Stimulated activated CD8-positive, alpha-beta memory T cell treated with anti-CD3 and anti-CD28 coated beads, Interleukin-15, amount 100 ng/mL, for 24 hours (primary cell): ENCODE measurements around the gene MACF1.
"Not testable (repeated sequence)": the region's sequence is repeated elsewhere in the genome, so short reads cannot be mapped to it uniquely, and the experiment has no call there.

Experiments
- DNase-seq: peaks from one replicate; pipeline ENCODE4 v3.0.0-alpha.2; 2020; ENCODE audit warnings: low read depth

MACF1 gene

DNA sequence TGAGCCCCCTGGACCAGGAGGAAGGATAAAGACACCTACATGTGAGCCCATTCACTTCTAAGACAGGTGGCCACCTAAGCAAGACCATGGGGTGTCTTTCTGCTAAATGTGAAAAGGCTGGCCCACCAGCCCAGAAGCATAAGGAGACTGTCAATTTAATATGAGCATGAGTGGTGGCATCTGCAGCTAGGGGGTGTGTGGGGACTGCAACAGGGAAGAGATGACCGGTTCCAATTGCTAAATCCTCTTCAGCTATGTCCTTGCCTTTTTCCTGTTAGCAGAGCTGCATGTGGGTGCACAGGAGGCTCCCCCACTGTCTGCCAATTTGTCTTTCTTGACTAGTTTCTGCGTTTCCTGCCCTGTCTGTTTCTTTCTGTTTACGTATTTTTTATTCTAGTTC lies 264.7 kb downstream of the MACF1 start:
- DNase-seq: no peak

DNA sequence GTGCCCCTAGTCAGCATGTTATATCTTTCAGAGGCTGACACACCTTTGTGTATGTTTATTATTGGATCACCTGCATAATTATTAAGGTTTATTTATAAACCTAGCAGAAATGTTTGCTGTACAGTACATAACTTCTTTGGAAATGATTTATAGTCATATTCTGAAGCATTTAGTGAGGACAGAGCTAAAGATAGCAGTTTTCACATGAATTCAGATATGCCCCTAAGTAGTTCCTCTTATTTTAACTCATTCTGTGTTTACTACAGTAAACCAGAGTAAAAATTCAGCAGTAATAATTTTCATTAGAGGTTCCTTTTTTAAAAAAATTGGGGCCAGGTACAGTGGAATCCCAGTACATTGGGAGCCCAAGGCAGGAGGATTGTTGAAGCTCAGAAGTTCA lies 265.5 kb downstream of the MACF1 start:
- DNase-seq: no peak

DNA sequence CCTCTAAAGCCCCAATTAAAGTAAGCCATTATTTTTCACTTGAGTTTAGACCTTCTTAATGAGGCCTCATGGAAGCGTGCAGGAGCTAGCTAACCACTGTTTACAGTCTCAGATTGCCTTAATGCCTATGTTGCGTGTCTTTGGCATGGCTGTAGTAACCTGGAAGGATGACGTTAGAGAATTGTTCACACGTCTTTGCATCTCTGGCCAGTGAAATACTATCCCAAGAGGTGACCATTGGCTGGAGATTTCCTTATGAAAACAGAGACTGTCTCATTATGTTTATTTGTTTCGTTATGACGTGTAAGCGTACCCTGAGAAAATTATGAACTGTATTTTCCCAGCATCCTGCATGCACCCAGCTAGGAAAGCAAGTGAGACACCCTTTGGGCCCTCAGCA lies 268.3 kb downstream of the MACF1 start:
- no peak for DNase-seq

DNA sequence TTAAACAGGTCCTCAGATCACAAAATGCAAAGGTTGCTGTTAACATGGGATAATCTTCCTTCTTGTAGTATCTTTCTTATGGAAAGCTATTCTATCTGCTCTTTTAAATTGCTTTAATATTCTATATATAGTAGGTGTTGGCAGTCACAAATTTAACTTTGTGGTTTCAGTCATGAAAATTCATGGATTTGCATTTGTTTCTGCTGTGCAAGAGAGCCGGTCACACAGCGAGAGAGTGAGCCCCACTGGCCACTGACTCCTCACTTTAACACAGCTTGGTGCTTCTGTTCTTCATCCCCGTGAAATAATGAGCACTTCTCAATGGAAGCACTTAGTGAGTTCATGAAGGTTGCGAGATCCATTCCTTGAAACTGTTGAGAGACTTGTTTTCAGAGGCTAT lies 268.8 kb downstream of the MACF1 start:
- DNase-seq: no peak

DNA sequence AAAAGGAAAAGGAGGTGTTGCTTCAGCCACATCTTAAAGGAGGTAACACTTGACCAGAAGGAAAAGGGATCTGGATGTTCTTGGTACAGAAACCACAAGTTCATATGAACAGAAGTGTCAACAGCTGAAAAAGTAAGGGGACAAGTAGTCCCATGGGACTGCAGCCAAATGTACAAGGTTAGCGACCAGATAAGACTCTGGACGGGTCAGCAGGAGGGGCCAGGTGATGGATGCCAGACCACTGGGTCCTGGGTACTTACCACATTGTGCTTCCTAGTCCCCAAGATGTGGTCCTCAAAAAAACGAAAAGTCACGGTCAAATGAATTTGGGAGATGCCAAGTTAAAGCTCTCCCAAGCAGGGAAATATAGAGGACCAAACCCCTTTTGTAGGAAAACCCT lies 270.3 kb downstream of the MACF1 start:
- no peak for DNase-seq

DNA sequence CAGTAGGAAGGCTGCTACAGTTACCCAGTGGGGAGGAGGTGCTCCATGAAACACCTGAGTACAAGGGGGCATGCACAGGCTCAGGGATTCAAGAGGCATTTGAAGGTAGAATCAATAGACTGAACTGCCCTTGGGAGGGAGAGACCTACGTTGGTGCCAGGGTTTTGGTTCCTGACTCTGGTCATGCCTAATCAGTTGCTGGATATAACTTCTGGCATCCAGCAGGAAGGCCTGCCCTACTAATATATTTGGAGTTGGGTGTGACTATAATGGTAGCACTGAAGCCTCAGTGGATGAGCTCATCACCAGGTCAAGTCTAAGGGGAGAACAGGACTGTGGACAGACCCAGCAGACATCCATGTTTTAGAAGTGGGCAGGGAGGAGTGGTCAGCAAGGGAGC lies 271.1 kb downstream of the MACF1 start:
- DNase-seq: not testable (repeated sequence)

DNA sequence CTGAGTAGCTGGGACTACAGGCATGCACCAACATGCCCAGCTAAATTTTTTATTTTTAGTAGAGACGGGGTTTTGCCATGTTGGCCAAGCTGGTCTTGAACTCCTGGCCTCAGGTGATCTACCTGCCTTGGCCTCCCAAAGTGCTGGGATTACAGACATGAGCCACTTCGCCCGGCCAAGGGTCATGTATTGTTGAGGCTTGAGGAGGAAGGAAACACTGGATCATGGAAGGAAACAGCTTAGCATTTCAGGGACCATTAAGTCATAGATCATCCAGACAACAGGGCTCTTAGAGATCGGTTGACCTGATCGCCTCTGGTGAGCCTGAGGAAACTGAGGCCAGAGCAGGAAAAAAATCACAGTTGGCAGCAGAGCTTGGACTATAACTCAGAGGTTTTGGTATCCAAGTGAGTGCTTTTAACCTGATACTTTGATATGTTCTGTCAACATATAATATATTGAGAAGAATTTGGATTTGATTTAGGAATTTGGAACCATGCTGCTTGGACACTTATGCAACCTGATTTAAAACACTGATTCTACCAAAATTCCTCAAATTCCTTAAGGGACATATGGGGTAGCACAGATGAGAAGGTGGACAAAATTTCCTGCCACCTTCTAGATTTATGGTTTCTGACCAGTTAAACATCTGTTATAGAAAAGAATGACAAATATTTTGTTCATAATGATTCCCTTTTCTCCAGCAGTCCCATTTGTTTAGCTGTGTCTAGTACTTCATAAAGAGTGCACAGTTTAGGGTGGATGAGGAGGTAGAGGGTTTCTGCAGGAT lies 273.8 kb downstream of the MACF1 start:
- no peak for DNase-seq

DNA sequence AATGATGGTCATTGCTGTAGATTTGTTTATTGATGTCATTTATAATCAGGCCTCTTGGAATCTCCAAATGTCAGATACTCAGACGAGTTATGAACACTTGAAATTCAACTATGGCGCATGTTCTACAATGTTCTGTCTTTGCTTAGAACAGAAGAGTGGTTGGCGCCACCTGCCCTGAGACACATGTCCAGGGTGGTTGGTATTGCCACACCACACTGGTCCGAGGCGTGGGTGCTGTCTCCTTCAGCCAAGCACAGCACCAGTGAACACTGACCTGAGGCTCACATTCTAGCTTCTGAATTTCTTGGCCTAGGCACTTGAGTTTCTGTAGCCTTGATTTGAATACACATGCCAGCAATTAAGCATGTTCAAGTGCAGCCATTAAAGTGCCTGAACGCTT lies 276.8 kb downstream of the MACF1 start:
- no peak for DNase-seq

DNA sequence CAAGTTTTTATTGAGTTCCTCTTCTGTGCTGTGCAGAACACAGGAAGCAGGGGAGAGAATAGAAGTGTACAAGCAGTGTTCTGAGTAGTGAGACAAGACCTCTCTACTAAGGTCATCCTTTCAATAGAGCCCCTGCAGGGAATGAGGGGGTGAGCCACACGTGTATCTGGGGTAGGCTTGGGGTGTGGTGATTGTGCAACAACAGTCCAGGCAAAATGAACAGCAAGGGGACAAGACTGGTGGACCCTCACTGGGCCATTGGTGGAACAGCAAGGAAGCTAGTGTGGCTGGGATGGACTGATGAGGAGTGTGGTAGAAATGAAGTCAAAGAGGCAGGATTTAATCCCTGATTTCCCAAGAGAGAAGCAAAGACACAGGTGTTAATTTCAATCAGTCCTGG lies 278.8 kb downstream of the MACF1 start:
- DNase-seq: no peak

DNA sequence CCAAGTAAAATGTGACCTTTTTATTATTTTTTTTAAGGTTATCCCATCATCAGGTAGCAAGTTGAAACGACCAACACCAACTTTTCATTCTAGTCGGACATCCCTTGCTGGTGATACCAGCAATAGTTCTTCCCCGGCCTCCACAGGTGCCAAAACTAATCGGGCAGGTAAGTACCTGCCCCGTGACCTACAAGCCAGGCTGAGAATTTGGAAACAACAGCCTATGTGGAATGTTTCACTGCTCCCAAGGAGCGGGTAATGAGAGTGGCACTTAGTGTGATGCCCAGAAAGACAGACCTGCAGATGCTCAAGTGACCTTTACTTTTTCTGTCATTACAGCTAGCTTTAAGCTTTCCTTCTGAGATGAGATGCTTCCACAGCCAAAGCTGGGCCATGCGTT lies 280.1 kb downstream of the MACF1 start:
- DNase-seq: no peak

DNA sequence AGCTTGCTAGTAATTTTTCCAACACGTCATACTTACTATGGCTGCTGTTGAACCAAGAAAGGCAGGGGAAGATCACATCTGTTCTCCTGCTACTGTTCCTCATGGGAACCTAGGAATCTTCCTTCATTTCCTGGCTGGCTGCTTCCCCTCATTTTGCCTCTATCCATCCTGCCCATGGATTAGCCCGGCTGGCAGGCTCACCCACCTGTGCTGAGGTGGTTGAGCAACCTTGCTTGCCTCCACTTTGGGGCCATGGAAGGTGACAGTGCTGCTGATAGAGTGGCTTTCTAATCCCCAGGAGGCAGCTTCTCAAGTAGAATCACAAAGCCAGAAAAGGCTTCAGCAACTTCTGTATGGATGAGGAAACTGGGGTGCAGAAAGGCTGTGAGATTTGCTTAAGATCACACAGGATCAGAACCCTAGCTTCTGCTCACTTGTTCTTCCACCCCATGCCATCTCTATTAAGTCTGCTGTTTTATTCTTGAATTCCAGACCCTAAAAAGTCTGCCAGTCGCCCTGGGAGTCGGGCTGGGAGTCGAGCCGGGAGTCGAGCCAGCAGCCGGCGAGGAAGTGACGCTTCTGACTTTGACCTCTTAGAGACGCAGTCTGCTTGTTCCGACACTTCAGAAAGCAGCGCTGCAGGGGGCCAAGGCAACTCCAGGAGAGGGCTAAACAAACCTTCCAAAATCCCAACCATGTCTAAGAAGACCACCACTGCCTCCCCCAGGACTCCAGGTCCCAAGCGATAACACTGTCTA lies 280.7 kb downstream of the MACF1 start:
- DNase-seq: no peak

DNA sequence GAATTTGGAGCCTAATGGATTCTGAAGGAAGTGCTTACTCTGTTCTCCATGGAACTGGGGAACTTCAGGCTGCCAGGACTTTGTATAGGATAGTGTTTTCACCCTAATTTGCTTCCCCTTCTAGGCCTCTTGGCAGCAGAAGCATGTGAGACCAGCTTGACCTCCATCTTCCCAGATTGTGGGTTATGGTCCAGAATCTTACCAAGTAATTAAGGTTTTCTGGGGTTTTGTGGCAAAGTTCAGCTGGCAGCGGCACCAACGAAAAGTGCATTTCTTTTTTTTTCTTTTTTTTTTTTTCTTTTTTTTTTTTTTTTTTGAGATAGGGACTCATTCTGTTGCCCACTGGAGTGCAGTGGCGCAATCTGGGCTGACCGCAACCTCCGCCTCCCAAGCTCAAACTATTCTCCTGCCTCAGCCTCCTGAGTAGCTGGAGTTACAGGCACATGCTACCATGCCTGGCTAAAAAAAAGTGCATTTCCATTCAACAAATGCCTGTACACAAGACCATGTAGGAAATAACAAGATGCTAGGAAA lies 283.6 kb downstream of the MACF1 start:
- no peak for DNase-seq

DNA sequence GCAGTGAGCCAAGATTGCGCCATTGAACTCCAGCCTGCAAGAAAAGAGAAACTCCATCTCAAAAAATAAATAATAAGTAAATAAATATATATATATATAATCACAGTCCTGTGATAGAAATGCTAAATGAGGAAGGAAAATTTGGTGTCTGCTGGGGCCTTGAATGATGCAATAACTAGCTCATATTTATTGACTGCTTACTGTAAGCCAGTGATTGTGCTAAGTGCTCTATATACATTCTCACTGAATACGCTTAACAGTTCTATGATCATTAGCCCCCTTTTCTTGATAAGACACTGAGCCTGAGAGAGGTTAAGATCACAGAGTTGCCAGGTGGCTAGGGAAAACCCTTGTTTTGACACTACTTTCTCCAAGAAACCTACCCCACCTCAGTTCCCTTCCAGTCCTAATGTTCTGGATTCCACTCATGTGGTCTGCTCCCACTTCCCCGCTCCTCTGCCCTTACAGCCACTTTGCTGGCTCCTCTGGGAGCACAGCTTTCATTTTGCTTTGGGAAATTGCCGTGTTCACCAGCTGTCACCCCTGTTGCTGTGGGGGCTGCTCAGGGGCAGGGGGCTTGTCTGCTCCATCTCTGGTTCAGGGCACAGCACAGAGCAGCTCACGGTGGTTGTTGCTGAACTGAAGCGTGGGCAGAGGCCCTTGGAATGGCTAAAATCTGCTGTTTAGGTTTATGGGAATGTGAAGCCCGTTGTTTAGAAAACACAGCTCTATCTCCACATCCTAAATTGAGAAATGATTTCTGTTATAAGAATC lies 284.5 kb downstream of the MACF1 start:
- DNase-seq: no peak

DNA sequence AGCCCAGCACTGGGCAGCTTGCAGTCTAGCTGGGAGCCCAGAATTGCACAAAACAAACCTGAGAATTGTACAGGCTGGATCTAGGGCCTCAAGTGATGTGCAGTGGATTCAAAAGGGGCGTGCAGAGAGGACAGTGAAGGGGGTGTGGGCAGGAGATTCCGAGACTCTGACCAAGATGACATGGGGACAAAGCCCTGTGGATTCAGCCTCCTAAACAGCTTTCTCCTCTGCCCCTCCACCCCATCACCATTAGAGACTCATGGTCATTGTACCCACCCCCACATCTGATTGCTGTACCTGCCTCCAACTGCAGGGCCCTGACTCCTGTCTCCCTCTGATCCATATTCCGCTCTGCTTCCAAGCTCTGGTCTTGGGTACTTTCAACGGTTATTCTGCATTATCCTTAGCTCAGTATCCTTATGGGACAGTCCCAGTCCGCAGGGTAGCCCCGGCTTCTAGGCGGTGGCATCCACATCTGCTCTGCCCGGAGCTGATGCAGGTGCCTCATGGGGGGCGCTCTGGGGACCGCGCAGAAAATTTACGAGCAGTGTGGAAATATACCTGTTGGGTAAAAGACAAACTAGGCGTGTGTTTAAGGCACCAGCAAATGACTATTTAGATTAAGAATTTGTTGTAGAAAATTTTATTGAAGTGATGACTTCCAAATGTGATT lies 285.2 kb downstream of the MACF1 start:
- no peak for DNase-seq

DNA sequence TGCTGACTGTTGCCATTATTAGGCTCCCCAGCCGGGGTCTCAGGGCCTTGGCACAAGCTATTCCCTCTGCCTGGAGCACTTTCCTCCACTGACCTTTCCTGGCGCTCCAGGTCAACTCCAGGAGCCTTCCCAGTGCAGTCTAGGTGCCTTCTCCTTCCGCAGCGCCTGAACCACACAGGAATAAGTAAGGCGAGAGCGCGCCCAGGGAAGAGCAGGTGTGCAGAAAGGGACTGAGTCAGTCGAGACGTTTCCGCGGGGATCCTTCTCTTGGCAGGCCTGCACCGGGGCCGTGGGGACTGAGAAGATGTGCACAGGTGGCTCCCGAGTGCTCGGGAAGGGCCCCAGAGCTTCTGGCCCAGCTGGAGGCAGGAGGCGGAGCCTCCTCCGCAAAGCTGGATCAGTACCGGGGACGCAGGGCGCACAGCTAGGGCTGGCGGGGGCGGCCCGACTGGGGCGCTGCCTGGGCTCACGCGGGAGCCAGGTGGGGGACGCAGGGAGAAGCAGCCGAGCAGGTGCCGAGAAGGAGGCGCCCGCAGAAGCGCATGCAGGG lies 286.2 kb downstream of the MACF1 start:
- no peak for DNase-seq

DNA sequence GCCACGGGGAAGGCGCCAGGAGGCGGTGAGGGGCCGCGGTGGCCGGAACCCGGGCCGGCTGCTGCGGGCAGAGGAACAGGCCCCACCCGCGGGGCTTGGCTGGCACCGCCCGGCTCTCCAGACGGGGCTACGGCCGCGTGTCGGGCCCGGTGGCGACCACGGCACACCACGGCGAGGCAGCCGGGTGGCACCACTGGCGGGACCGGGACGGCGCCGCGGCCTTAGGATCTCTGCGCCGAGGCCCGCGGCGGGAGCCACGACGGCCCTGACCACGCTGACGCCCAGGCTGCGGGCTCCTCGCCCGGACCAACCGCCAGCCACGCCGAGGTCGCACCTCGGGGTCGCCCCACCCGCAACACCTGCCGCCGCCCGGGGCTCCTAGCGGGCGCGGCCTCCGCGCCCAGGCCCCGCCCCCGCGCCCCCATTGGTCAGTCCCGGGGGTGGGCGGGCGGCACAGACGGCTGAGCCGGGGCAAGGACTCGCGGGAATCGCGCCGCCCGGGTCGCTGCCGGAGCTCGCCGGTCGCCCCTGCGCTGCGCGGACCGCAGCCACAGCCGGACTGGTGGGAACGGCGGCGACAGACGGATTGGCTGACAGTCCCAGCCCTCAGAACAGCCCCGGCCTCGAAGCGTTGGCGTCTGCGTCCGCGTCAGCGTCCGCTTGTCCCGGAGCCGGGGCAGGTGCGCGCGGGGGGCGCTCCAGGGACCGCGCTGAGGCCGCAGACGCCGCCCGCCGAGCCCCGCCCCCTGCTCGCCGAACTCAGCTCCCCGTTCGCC lies 286.8 kb downstream of the MACF1 start, which contains the start of gene BMP8A:
Gene BMP8A, plus strand, starts transcription at position 491 of the 776 bp plus-strand sequence. CDS start 356 bp downstream, outside the sequence.
- peak; percentile 45 for DNase-seq

DNA sequence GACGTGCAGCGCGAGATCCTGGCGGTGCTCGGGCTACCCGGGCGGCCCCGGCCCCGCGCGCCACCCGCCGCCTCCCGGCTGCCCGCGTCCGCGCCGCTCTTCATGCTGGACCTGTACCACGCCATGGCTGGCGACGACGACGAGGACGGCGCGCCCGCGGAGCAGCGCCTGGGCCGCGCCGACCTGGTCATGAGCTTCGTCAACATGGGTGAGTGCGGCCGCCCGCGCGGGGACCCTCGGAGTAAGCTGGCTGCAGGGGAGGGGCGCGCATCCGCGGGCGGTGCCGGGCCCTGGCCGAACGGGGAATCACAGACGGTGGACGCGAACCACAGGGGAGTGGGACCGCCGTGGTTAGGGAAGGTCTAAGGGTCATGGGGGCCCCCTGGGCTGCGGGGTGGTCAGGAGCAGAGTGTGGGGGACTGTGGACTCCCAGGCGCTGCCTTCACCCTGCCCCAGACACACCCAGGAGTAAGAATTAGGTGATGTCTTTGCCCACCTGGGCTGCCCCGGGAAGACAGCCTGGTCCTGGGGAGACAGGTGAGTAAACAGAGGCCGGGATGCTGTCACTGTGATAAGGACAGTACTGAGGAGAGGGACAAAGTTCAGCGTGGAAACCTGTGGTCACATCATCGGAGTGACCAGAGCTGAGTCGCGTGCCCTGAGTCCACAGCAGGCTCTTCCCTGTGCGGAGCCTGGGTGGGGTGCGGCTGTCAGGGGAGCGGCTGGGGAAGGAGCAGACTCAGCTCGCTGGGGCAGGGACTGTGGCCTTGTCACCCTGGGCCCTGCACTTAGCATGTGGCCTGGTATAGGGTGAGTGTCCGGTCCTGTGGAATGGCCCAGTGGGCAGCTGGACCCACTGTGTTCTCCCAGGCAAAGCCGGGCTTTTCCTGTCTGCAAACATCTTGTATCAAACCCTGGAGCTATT lies 287.9 kb downstream of the MACF1 start:
- DNase-seq: not testable (repeated sequence)

DNA sequence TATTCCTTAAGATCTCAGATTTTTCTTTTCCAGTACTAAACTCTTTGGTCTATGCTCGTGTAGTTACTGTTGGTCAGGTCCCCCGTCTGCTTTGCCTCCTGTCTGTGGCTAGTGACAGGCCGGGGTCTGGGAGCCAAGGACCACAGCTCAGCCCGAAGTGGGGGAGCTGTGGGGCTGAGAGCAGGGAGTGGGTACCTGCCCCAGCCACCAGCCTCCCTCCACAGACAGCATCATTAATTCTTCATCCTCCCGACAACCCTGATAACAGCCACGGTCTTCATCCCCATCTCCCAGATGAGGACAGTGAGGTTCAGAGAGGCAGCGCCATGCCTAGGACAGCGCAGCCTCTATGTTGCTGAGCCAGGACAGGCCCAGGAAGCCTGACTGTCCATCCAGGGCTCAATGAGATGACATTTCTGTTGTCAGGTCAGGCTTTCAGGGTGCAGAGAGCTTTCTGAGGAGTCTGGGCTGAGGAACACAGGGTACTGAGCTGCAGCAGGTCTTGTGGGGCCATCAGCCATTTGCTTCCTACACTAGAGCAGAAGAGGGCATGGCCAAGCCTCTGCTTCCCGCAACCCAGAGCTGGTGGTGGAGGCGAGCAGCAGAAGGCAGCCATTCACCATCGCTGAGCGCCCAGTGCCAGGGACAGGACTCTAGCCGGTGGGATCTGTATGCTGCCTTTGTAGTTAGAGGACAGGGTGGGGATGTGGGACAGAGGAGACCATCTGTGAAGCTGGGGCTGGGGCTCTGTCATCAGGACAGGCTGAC lies 288.7 kb downstream of the MACF1 start:
- DNase-seq: not testable (repeated sequence)
